ENCODE measurements around the gene NYAP2.

Gene NYAP2

GRCh38 chr2:225399504-225399903, at the start of gene NYAP2:
TSS of gene NYAP2 (plus strand) at chr2:225399710. CDS start at chr2:225408881, 9,171 bp downstream.
- DNase-seq = no peak

- DNase-seq = no peak
Measured at GRCh38 chr2:225353579-225354085, 45.9 kb upstream of the NYAP2 start.

DNA sequence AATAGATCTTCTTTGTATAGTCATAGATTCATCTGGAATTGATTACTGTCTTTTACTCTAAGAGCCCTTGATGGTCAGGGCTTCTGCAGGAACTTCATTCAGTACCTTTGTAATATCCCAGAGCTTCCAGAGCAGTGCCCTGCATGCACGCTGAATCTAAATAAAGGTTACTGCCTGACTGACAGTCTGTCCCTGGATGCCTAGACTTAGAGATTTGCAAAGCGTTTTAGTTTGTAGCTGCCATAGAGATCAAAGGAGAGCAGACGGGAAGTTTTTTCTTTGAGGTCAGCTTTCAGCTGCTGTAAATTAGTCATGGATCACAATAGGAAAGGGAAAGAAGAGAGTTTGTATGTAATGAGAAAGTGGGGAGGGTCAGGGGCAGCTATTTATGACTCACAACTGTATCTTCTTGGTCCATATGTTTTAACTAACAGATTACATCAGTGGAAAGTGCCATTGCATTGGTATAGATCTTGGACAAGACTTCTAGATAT, 45.2 kb upstream of the NYAP2 start:
- DNase-seq = no peak

GRCh38 chr2:225355788-225356187, 43.7 kb upstream of the NYAP2 start:
- no peak for DNase-seq

DNA sequence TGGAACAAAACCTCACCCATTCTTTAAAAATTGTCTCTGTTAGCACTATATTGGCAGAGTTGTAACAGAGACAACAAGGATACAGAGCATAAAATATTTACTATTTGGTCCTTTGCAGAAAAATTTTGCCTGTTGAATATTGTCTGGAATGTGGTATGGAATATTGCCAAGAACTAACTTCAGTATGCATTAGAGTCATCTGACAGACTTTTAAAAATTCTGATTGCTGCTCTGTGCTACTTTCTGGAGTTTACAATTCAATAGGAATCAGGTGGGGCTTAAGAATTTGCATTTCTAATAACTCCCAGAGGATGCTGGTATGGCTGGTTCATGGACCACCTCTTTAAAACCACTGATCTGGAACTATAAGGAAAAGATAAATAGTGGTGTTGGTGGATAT, 32.8 kb upstream of the NYAP2 start:
- no peak for DNase-seq

GRCh38 chr2:225367482-225367881, 32.0 kb upstream of the NYAP2 start:
- no peak for DNase-seq

DNA sequence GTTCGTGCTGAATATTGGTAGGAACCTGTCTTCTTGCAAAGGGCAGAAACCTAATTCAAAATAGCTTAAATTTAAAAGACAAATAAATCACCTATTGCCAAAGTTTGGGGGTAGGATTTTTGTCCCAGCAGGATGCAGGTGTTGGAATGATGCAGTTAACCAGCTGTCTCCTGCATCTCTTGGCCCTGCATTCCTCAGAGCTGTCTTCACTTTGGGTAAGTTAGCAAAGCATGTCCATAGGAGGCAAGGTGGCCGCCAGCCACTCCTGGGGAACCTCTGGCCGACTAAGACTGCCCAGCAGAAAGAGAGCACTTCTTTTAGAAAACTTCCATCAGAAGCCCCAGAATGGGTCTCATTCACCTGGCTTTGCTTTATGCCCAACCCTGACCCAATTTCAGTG, 20.5 kb upstream of the NYAP2 start:
- no peak for DNase-seq

- no peak for DNase-seq
Measured at GRCh38 chr2:225379856-225380255, 19.7 kb upstream of the NYAP2 start.

DNA sequence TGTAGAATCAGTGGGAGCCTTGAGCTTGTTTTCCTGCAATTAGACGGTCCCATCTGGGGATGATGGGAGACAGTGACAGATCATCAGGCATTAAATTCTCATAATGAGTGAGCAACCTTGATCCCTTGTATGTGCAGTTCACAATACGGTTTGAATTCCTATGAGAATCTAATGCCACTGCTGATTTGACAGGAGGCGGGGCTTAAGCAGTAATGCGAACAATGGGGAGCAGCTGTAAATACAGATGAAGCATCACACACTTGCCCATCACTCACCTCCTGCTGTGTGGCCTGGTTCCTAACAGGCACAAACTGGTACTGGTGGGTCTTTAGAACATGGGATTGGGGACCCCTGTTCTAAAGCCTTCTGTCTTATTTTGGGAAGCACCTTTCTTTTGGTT, 17.9 kb upstream of the NYAP2 start:
- no peak for DNase-seq

DNA sequence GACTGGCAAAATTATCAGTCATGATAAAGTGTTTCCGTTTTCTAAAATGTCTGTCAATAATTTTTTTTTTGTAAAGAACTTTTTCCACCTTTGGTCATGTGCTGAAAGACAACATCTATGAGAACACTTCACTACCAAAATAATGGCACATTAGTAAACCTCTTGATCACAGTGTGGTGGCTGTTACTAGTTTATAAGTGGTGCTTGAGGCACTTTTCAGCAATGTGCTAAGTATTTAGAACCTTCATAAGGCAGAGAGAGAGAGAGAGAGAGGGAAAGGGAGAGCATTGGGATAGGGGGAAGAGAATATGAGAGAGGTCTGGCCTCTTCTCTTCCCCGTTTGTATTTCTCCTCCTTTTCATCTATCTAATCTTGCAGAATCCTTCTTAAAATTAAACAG, 1.1 kb upstream of the NYAP2 start:
- DNase-seq = no peak

DNA sequence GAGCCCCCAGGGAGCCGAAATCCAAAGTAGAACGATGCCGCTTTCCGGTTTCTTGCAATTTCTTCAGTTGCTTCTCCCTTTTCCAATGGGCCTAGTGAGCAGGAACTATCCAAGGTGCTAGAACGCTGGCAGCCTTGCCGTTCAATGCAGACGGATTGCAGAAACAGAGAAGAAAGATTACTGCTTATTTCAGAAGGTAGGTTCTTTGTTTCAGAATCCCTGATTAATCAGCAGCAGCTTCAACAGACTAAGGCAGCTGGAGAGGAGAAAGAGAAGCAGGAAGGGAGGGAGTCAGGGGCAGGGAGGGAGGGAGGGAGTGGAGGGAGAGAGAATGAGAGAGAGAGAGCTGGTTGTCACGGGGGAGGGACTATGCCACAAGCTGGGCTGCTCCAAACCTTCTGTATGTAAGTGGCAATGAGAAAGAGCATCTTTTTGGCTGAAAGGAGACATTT, 576 bp downstream of the NYAP2 start:
- peak; percentile 72 for DNase-seq

GRCh38 chr2:225400546-225401400, 1.3 kb downstream of the NYAP2 start:
- no peak for DNase-seq

- no peak for DNase-seq
Measured at GRCh38 chr2:225402210-225402776, 2.8 kb downstream of the NYAP2 start.

GRCh38 chr2:225411452-225411851, 11.9 kb downstream of the NYAP2 start:
- no peak for DNase-seq

DNA sequence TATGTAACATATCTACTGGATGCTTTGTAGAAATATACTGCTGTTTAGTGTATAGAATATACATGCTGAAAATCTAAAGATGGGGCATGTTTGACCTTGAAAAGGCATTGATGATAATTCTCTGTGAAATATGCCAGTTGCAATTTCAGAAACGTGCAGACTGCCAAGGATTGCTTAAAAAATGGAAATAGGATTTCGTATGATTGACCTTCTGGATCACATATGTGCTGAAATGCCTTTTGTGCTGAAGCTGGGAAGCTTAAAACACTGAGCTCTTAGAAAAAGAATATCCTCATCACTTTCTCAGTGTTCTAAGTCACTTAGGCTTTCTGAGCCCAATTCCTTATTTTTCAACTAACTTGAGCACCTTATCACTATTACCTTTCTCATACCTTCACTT, 14.3 kb downstream of the NYAP2 start:
- no peak for DNase-seq

GRCh38 chr2:225414902-225415301, 15.4 kb downstream of the NYAP2 start:
- no peak for DNase-seq

DNA sequence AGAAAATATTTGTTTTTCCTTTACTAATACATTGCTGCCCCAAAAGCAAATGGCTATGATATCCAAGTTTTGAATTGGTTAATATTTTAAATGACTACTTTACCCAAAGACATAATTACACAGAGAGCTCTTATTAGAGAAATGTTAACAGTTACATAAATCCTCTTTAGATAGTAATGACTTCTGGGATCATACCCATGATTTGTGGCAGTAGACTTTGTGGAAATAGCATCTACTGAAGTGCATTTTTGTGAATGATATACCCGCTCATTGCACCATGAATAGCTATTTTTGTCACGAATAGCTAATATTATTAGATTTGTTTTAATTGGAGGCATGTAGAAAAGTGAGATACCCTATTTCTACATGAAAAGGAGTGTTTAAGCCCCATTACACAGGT, 15.8 kb downstream of the NYAP2 start:
- DNase-seq = no peak

DNA sequence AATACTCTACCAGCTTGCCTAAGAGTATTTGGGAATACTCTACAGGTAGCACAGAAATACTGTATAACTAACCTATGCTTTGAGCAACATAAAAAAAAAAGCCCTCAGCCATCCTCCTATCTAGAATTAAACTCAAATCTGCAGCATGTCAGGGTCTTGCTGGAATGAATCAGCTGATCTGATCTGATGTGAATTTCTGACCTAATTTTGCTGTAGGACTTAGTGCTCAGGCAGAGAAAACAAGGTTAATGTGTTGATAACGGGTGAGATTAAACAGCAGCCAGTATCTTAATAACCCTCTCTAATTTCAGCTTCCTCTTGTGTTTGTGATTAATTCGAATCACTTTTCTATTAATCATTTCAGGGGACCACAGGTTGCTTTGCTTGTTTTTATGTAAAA, 16.3 kb downstream of the NYAP2 start:
- DNase-seq = no peak

DNA sequence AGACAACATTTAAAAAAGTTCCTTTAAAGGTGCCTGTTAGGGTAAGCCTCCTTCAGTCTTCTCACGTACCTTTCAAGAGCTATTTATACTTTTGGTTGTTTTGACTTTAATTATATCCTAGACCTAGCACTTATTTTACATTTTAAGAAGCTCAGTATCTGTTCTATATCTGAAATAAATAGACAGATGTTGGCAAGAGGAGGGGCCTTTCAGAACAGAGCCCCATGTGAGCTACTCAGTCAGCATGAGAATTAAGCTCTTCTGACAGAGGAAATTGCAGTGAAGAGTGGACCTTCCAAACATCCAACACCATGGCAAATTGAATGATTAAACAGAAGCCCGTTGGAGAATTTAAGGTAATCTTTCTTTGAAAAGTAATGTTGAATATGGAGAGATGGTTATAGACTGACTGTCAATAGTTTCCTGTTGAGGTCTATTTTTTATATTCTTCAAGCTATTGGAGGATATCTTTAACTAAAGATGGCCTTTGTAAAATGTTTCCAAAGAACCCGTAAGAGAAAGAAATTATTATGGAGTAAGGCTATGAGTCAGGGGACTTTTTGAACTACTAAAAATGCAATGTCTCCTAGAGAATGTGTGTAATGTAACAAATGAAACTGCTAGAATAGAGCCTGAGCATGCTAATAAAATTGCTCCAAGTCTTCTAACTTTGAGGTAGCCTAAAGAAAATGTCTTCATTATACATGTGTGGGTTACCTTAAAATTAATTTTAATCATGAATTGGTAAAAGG, 17.3 kb downstream of the NYAP2 start:
- no peak for DNase-seq

- no peak for DNase-seq
Measured at GRCh38 chr2:225419033-225419432, 19.5 kb downstream of the NYAP2 start.

- no peak for DNase-seq
Measured at GRCh38 chr2:225422145-225422544, 22.6 kb downstream of the NYAP2 start.

- DNase-seq = no peak
Measured at GRCh38 chr2:225425284-225425683, 25.8 kb downstream of the NYAP2 start.

GRCh38 chr2:225428360-225428759, 28.9 kb downstream of the NYAP2 start:
- no peak for DNase-seq
